ENCODE data around the gene C16orf74.

The C16orf74 gene

GRCh38 chr16:85673529-85674417, 77.1 kb downstream of the C16orf74 start:
- no peak for DNase-seq (ENCODE audit: low read depth)

- no peak for DNase-seq (ENCODE audit: low read depth)
Observed at GRCh38 chr16:85670840-85671239, 80.1 kb downstream of the C16orf74 start.

- DNase-seq (ENCODE audit: low read depth) = no peak
Observed at GRCh38 chr16:85668676-85669424, 82.0 kb downstream of the C16orf74 start.

GRCh38 chr16:85667841-85668413, 83.0 kb downstream of the C16orf74 start:
- DNase-seq (ENCODE audit: low read depth) = no peak

- no peak for DNase-seq (ENCODE audit: low read depth)
Observed at GRCh38 chr16:85667261-85667660, 83.6 kb downstream of the C16orf74 start.

GRCh38 chr16:85665929-85666328, 85.0 kb downstream of the C16orf74 start:
- no peak for DNase-seq (ENCODE audit: low read depth)

GRCh38 chr16:85665373-85665740, 85.5 kb downstream of the C16orf74 start:
- DNase-seq (ENCODE audit: low read depth) = no peak

GRCh38 chr16:85664580-85665372, 86.1 kb downstream of the C16orf74 start:
- DNase-seq (ENCODE audit: low read depth) = no peak

GRCh38 chr16:85663891-85664321, 87.0 kb downstream of the C16orf74 start:
- no peak for DNase-seq (ENCODE audit: low read depth)

- no peak for DNase-seq (ENCODE audit: low read depth)
Observed at GRCh38 chr16:85662976-85663830, 87.7 kb downstream of the C16orf74 start.

GRCh38 chr16:85662482-85662812, 88.4 kb downstream of the C16orf74 start:
- no peak for DNase-seq (ENCODE audit: low read depth)

GRCh38 chr16:85661740-85662481, 89.0 kb downstream of the C16orf74 start:
- no peak for DNase-seq (ENCODE audit: low read depth)

- no peak for DNase-seq (ENCODE audit: low read depth)
Observed at GRCh38 chr16:85660843-85661739, 89.8 kb downstream of the C16orf74 start.

- DNase-seq (ENCODE audit: low read depth) = no peak
Observed at GRCh38 chr16:85659805-85660511, 90.9 kb downstream of the C16orf74 start.

GRCh38 chr16:85659336-85659735, 91.6 kb downstream of the C16orf74 start:
- DNase-seq (ENCODE audit: low read depth) = no peak

GRCh38 chr16:85658504-85659326, 92.2 kb downstream of the C16orf74 start:
- no peak for DNase-seq (ENCODE audit: low read depth)

- DNase-seq (ENCODE audit: low read depth) = no peak
Observed at GRCh38 chr16:85657996-85658395, 92.9 kb downstream of the C16orf74 start.

Data from GM04503 (cell line).